Measurements from ENCODE around the gene SORBS1.

Gene SORBS1

DNA sequence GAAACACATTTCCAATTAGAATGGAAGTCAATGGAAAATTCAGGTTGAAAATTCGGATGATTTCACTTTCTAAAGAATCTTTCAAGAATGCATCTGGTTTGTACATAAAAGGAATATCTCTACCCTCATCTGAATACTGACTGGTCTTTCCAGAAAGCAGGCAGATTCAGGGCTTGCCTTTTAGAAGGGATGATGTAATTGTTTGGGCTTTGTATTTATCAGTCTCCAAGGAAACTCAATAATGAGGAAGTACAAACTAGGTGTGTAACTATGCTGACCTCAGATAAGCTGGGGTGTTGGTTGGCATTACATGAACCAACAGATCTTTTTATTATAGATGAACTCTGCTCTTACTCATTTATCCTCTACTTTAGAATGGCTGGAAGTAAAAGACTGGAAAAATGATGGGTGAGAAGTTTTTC, 294.5 kb downstream of the SORBS1 start:
- Histone ChIP-seq H3K79me2 (ENCODE audit: control insufficient read depth, insufficient read depth, low read length) (peaks cover 3% of the 10 kb centered on the region), H2BK5ac (ENCODE audit: low read length) (no peak overlapping the region), H3K4me2 (ENCODE audit: low read length) (no peak overlapping the region), H2AK5ac (ENCODE audit: low read length) (no peak overlapping the region), H3K79me1 (ENCODE audit: low read length) (peaks cover 5% of the 10 kb centered on the region), H2BK120ac (ENCODE audit: low read depth, low read length) (no peak overlapping the region), H3K18ac (ENCODE audit: low read length) (no peak overlapping the region), H2BK15ac (replicated peaks; ENCODE audit: low read depth) (no peak overlapping the region), H3K23ac (ENCODE audit: low read length) (no peak overlapping the region), H3K4me1 (ENCODE audit: control insufficient read depth, low read depth, low read length) (peaks cover 20% of the 10 kb centered on the region), H3K4me3 (ENCODE audit: low read length) (no peak overlapping the region), H3K36me3 (ENCODE audit: control insufficient read depth, insufficient read depth, low read length) (peaks cover 2% of the 10 kb centered on the region), H4K8ac (ENCODE audit: low read depth, low read length) (no peak overlapping the region), H3K56ac (ENCODE audit: low read length) (peak overlapping the region; percentile 30), H3K27me3 (ENCODE audit: insufficient read depth, low read length, poor library complexity) (no peaks in the 10 kb centered on the region), H3K4ac (ENCODE audit: low read depth, low read length) (no peak overlapping the region), H4K5ac (ENCODE audit: low read length) (no peak overlapping the region), H3K9ac (ENCODE audit: low read length) (no peak overlapping the region), H3K27ac (ENCODE audit: low read depth, low read length) (peak overlapping the region; percentile 54)
- peak; percentile 99 for DNase-seq
- no CpG with 5 or more reads among the region's 1 CpG for WGBS (ENCODE audit: extremely low coverage, insufficient coverage, low lambda C conversion rate)

DNA sequence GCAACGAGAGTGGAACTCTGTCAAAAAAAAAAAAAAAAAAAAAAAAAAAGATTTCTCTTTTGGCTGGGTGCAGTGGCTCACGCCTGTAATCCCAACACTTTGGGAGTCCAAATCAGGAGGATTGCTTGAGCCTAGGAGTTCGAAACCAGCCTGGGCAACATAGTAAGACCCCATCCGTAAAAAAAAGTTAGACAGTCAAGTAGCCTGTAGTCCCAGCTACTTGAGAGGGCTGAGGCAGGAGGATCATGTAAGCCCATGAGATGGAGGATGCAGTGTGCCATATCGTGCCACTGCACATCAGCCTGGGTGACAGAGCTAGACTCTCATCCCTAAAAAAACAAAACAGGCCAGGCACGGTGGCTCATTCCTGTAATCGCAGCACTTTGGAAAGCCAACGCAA, 295.6 kb downstream of the SORBS1 start:
- DNase-seq, result no peak
- Histone ChIP-seq H3K23ac (ENCODE audit: low read length) (no peak overlapping the region), H3K4me2 (ENCODE audit: low read length) (no peak overlapping the region), H3K27me3 (ENCODE audit: insufficient read depth, low read length, poor library complexity) (no peaks in the 10 kb centered on the region), H3K18ac (ENCODE audit: low read length) (no peak overlapping the region), H3K36me3 (ENCODE audit: control insufficient read depth, insufficient read depth, low read length) (peaks cover 2% of the 10 kb centered on the region), H3K4me3 (ENCODE audit: low read length) (no peak overlapping the region), H2BK15ac (replicated peaks; ENCODE audit: low read depth) (no peak overlapping the region), H2BK120ac (ENCODE audit: low read depth, low read length) (no peak overlapping the region), H3K56ac (ENCODE audit: low read length) (peak overlapping the region; percentile 45), H4K5ac (ENCODE audit: low read length) (no peak overlapping the region), H2BK5ac (ENCODE audit: low read length) (peak overlapping the region; percentile 61), H3K4ac (ENCODE audit: low read depth, low read length) (no peak overlapping the region), H3K4me1 (ENCODE audit: control insufficient read depth, low read depth, low read length) (peaks cover 28% of the 10 kb centered on the region), H3K9ac (ENCODE audit: low read length) (no peak overlapping the region), H3K79me2 (ENCODE audit: control insufficient read depth, insufficient read depth, low read length) (no peaks in the 10 kb centered on the region), H4K8ac (ENCODE audit: low read depth, low read length) (no peak overlapping the region), H2AK5ac (ENCODE audit: low read length) (peak overlapping the region; percentile 85), H3K27ac (ENCODE audit: low read depth, low read length) (peak overlapping the region; percentile 86), H3K79me1 (ENCODE audit: low read length) (peaks cover 3% of the 10 kb centered on the region)
- no CpG with 5 or more reads among the region's 8 CpGs for WGBS (ENCODE audit: extremely low coverage, insufficient coverage, low lambda C conversion rate)

DNA sequence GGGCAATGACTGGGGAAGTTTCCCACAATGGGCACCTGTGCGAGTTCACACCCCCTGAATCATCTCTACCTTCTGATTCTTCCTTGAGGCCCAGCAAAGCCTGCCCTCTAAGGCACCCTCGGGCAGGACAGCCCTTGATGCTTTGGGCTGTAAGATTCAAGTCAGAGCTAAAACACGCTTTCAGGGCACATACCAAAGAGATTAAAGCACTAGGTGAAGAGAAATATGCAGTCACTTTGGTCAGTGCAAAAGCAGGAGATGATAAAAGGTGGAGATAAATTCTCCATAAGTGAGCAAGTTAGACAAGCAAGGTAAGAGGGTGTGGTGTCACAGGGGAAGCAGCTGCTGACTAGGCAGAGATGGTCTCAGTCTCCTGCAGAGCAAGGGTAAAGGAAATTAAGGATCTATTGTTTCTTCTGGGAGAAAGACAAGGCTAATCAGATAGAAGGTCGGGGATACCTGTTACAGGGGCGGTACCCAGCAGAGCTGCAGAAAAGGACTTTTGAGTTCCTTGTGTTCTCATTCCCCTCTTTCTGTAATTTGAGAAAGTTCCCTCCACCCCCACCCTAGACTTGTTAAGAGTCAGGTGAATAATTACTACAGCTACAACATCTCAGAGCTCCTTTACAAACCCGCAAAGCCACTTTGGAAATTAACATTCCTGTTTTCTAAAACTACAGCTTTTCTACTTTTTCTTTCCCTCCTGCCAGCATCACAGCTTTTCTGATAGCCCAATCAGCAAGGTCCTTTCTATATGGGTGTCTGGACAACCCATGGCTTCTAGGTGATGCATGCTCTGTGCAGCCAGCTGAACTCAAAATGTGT, 296.7 kb downstream of the SORBS1 start:
- Histone ChIP-seq H3K4me3 (ENCODE audit: low read length) (no peak overlapping the region), H2BK15ac (replicated peaks; ENCODE audit: low read depth) (no peak overlapping the region), H2AK5ac (ENCODE audit: low read length) (peak overlapping the region; percentile 66), H3K79me2 (ENCODE audit: control insufficient read depth, insufficient read depth, low read length) (no peaks in the 10 kb centered on the region), H3K4me1 (ENCODE audit: control insufficient read depth, low read depth, low read length) (peaks cover 30% of the 10 kb centered on the region), H3K9ac (ENCODE audit: low read length) (peak overlapping the region; percentile 43), H3K4me2 (ENCODE audit: low read length) (peak overlapping the region; percentile 19), H2BK5ac (ENCODE audit: low read length) (peak overlapping the region; percentile 87), H3K56ac (ENCODE audit: low read length) (peak overlapping the region; percentile 54), H3K4ac (ENCODE audit: low read depth, low read length) (peak overlapping the region; percentile 87), H3K36me3 (ENCODE audit: control insufficient read depth, insufficient read depth, low read length) (peaks cover 2% of the 10 kb centered on the region), H4K8ac (ENCODE audit: low read depth, low read length) (no peak overlapping the region), H3K79me1 (ENCODE audit: low read length) (peaks cover 3% of the 10 kb centered on the region), H4K5ac (ENCODE audit: low read length) (no peak overlapping the region), H3K27ac (ENCODE audit: low read depth, low read length) (peak overlapping the region; percentile 64), H3K27me3 (ENCODE audit: insufficient read depth, low read length, poor library complexity) (no peaks in the 10 kb centered on the region), H2BK120ac (ENCODE audit: low read depth, low read length) (no peak overlapping the region), H3K23ac (ENCODE audit: low read length) (peak overlapping the region; percentile 31), H3K18ac (ENCODE audit: low read length) (peak overlapping the region; percentile 82)
- no CpG with 5 or more reads among the region's 6 CpGs for WGBS (ENCODE audit: extremely low coverage, insufficient coverage, low lambda C conversion rate)
- peak; percentile 96 for DNase-seq

DNA sequence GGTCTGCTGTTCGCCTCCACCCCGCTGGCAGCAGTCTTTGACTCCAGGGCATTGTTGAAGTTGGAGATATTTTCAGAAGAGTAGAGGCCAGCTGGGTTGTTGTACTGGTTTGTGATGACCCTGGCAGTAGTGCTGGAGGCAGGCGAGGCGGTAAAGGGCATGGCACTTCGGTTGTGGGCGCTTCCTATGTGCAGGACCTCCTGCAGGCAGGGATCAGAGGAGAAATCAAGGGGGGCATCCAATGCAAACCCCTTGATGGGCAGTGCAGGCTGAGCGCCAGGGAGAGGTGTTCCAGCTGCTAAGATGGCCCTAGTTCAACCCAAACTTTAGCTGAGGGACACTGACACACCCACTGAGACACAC, 297.3 kb downstream of the SORBS1 start:
- Histone ChIP-seq H4K8ac (ENCODE audit: low read depth, low read length) (no peak overlapping the region), H3K56ac (ENCODE audit: low read length) (peak overlapping the region; percentile 38), H3K23ac (ENCODE audit: low read length) (peak overlapping the region; percentile 31), H2BK120ac (ENCODE audit: low read depth, low read length) (no peak overlapping the region), H3K27ac (ENCODE audit: low read depth, low read length) (peak overlapping the region; percentile 64), H3K4ac (ENCODE audit: low read depth, low read length) (peak overlapping the region; percentile 87), H3K36me3 (ENCODE audit: control insufficient read depth, insufficient read depth, low read length) (peaks cover 2% of the 10 kb centered on the region), H3K4me3 (ENCODE audit: low read length) (no peak overlapping the region), H3K18ac (ENCODE audit: low read length) (no peak overlapping the region), H2BK5ac (ENCODE audit: low read length) (peak overlapping the region; percentile 38), H3K4me1 (ENCODE audit: control insufficient read depth, low read depth, low read length) (peaks cover 28% of the 10 kb centered on the region), H3K79me2 (ENCODE audit: control insufficient read depth, insufficient read depth, low read length) (no peaks in the 10 kb centered on the region), H3K79me1 (ENCODE audit: low read length) (peaks cover 3% of the 10 kb centered on the region), H2BK15ac (replicated peaks; ENCODE audit: low read depth) (no peak overlapping the region), H3K4me2 (ENCODE audit: low read length) (no peak overlapping the region), H2AK5ac (ENCODE audit: low read length) (peak overlapping the region; percentile 66), H3K9ac (ENCODE audit: low read length) (peak overlapping the region; percentile 9), H4K5ac (ENCODE audit: low read length) (no peak overlapping the region), H3K27me3 (ENCODE audit: insufficient read depth, low read length, poor library complexity) (no peaks in the 10 kb centered on the region)
- no peak for DNase-seq
- no CpG with 5 or more reads among the region's 7 CpGs for WGBS (ENCODE audit: extremely low coverage, insufficient coverage, low lambda C conversion rate)

DNA sequence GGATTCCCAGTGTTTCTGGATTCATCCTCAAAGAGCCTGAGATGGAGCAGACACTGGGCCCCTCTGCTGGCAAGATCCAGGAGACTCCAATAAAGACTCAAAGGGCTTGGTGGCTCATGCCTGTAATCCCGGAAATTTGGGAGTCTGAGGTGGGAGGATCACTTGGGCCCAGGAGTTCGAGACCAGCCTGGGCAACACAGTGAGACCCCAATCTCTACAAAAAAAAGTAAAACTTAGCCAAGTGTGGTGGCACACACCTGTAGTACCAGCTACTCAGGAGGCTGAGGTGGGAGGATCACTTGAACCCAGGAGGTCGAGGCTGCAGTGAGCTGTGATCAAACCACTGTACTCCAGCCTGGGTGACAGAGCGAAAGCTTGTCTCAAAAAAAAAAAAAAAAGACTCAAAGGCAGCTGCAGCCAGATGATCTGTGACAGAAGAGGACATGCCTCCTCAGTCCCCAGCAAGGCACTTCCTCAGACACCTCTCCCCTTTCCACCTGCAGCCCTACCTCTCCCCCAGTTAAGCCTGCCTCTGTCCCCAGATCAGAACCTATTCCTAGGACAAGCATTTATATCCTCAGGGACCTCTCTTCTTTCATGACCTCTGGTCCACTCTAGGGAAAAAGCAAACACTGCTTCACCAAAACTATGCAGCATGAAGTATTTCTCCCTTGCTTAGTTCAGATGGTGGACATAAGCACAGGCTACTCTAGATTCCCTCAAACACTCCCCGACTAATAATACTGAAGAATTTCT, 298.2 kb downstream of the SORBS1 start:
- no peak overlapping the region for H3K23ac ChIP-seq (ENCODE audit: low read length)
- peaks cover 3% of the 10 kb centered on the region for H3K79me1 ChIP-seq (ENCODE audit: low read length)
- H3K36me3 ChIP-seq (ENCODE audit: control insufficient read depth, insufficient read depth, low read length), result peaks cover 2% of the 10 kb centered on the region
- WGBS (ENCODE audit: extremely low coverage, insufficient coverage, low lambda C conversion rate), result no CpG with 5 or more reads among the region's 5 CpGs
- no peak for DNase-seq
- H3K79me2 ChIP-seq (ENCODE audit: control insufficient read depth, insufficient read depth, low read length), result no peaks in the 10 kb centered on the region
- no peak overlapping the region for H2BK5ac ChIP-seq (ENCODE audit: low read length)
- H4K8ac ChIP-seq (ENCODE audit: low read depth, low read length), result no peak overlapping the region
- peaks cover 23% of the 10 kb centered on the region for H3K4me1 ChIP-seq (ENCODE audit: control insufficient read depth, low read depth, low read length)
- H2AK5ac ChIP-seq (ENCODE audit: low read length), result peak overlapping the region; percentile 34
- H3K27ac ChIP-seq (ENCODE audit: low read depth, low read length), result peak overlapping the region; percentile 9
- H3K9ac ChIP-seq (ENCODE audit: low read length), result no peak overlapping the region
- no peaks in the 10 kb centered on the region for H3K27me3 ChIP-seq (ENCODE audit: insufficient read depth, low read length, poor library complexity)
- H3K4me2 ChIP-seq (ENCODE audit: low read length), result no peak overlapping the region
- no peak overlapping the region for H3K4ac ChIP-seq (ENCODE audit: low read depth, low read length)
- no peak overlapping the region for H3K4me3 ChIP-seq (ENCODE audit: low read length)
- no peak overlapping the region for H2BK15ac ChIP-seq (replicated peaks; ENCODE audit: low read depth)
- H3K56ac ChIP-seq (ENCODE audit: low read length), result peak overlapping the region; percentile 0
- peak overlapping the region; percentile 81 for H3K18ac ChIP-seq (ENCODE audit: low read length)
- no peak overlapping the region for H4K5ac ChIP-seq (ENCODE audit: low read length)
- no peak overlapping the region for H2BK120ac ChIP-seq (ENCODE audit: low read depth, low read length)

All from mesendoderm (in vitro differentiated cells).